Right lobe of liver (tissue), 4 donors: ENCODE data around the gene CARMIL1.

Experiments
- POLR2A ChIP-seq: fragments of 450-650 bp; IDR thresholded peaks from one replicate; pipeline ENCODE4 v1.6.1; 2017; ENCODE audit warnings: antibody characterized with exemption, mild to moderate bottlenecking
- TF ChIP-seq, protein P1 (sequence below), 4 donors: fragments of 200-600 bp in 3 of 4; fragments of 450-650 bp in 1 of 4; IDR thresholded peaks; one replicate each; pipeline versions ENCODE4 v1.5.1 to v1.8.0; 2016 to 2022; ENCODE audit warnings: antibody characterized with exemption in 4 of 4, mild to moderate bottlenecking in 2 of 4
- donor health status: DM: no; HTN: no; CAD: no.
- donor health status: DM: no; HTN: no; CAD: no.
- donor health status: DM: no; HTN: yes; CAD: no.

DNA sequence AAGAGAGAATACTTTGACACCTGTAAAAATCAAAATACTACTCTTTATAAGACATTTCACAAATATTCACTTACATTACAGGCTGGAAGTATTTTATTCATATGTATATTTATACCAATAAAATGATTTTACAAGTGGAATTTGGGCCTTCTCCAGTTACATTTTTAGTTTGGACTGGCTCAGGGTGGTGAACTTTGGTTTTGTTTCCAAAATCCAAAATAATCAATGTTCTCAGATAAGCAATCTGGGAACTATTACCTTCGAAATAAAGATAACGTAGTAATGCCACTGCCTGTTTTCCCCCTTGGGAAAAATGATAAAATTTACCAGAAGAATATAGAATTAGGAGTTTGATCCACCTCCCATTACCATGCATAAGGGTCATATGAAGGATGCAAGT is 341.2 kb downstream of the CARMIL1 start:
- TF ChIP-seq, protein P1, sequence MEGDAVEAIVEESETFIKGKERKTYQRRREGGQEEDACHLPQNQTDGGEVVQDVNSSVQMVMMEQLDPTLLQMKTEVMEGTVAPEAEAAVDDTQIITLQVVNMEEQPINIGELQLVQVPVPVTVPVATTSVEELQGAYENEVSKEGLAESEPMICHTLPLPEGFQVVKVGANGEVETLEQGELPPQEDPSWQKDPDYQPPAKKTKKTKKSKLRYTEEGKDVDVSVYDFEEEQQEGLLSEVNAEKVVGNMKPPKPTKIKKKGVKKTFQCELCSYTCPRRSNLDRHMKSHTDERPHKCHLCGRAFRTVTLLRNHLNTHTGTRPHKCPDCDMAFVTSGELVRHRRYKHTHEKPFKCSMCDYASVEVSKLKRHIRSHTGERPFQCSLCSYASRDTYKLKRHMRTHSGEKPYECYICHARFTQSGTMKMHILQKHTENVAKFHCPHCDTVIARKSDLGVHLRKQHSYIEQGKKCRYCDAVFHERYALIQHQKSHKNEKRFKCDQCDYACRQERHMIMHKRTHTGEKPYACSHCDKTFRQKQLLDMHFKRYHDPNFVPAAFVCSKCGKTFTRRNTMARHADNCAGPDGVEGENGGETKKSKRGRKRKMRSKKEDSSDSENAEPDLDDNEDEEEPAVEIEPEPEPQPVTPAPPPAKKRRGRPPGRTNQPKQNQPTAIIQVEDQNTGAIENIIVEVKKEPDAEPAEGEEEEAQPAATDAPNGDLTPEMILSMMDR (IDR thresholded peaks at IDR 0.05): no peak
- no peak for TF ChIP-seq POLR2A
